B cell (primary cell): ENCODE measurements around the gene GGT6. TPM values are rescaled to one million over a fixed set of nuclear protein-coding genes. Genes with fewer than 3 reads are reported as not detected.

Source experiments
- ATAC-seq: fragments of 200-7000 bp; cut with Tn5 transposase; one replicate; pipeline ENCODE4 v1.10.0; 2021; ENCODE audit warnings: low read depth, mild to moderate bottlenecking, moderate number of reproducible peaks, moderate library complexity
- CTCF ChIA-PET: fragments of 350-600 bp; sonication (Branson Sonifier 250); formaldehyde crosslinking; loops from one replicate; lab custom pipeline; 2021; ENCODE audit warnings: antibody characterized with exemption, inconsistent platforms; lab: Charles Lee
- POLR2A ChIA-PET: fragments of 350-600 bp; sonication (Branson Sonifier 250); formaldehyde crosslinking; loops from one replicate; lab custom pipeline; 2021; ENCODE audit warnings: antibody characterized with exemption; lab: Charles Lee
- DNase-seq: peaks from one replicate; pipeline ENCODE4 v3.0.0; 2013
- H2AFZ ChIP-seq: 2 replicates; pipeline ENCODE4 v1.6.1; 2012; ENCODE audit warnings: mild to moderate bottlenecking, low read depth, low read length; ENCODE audit not compliant: insufficient read depth, poor library complexity, severe bottlenecking
- H3K27ac ChIP-seq, 2 donors: 1 replicate in 1 of 2; 2 replicates in 1 of 2; pipeline ENCODE4 v1.5.1; 2012 to 2013; ENCODE audit warnings: low read length in 2 of 2, mild to moderate bottlenecking in 2 of 2, moderate library complexity in 1 of 2
- H3K27me3 ChIP-seq, 4 experiments: fragments of 200-600 bp in 1 of 4; sonication (generic) in 1 of 4; replicated peaks in 1 of 4; 1 replicate in 2 of 4; 2 replicates in 2 of 4; pipeline versions ENCODE4 v1.6.1 to v1.7.0; 2013 to 2016; ENCODE audit warnings: low read length in 3 of 4, mild to moderate bottlenecking in 2 of 4, mixed read lengths in 1 of 4, moderate library complexity in 1 of 4; ENCODE audit not compliant: insufficient read depth in 4 of 4, control insufficient read depth in 3 of 4; ENCODE audit errors: control extremely low read depth in 1 of 4
- H3K36me3 ChIP-seq, 2 experiments: replicated peaks in 1 of 2; 1 replicate in 1 of 2; 2 replicates in 1 of 2; pipeline versions ENCODE4 v1.6.1 to v1.7.1; 2013; ENCODE audit warnings: low read length in 1 of 2; ENCODE audit not compliant: insufficient read depth in 2 of 2, control insufficient read depth in 1 of 2; ENCODE audit errors: control extremely low read depth in 1 of 2, extremely low read depth in 1 of 2
- H3K4me1 ChIP-seq, 2 donors: fragments of 200-600 bp in 1 of 2; sonication (generic) in 1 of 2; 1 replicate in 1 of 2; 2 replicates in 1 of 2; pipeline versions ENCODE4 v1.5.1 to v1.6.1; 2013 to 2017; ENCODE audit warnings: low read length in 2 of 2; ENCODE audit not compliant: control insufficient read depth in 2 of 2, insufficient read depth in 2 of 2
- H3K4me2 ChIP-seq: replicated peaks from 2 replicates; pipeline ENCODE3; 2012; ENCODE audit warnings: mild to moderate bottlenecking, low read depth, low read length; ENCODE audit not compliant: poor library complexity, severe bottlenecking
- H3K4me3 ChIP-seq, 5 experiments: fragments of 200-600 bp in 1 of 5; sonication (generic) in 1 of 5; 1 replicate in 3 of 5; 2 replicates in 2 of 5; pipeline versions ENCODE4 v1.5.1 to v1.7.0; 2011 to 2016; ENCODE audit warnings: low read length in 4 of 5, mild to moderate bottlenecking in 4 of 5, low read depth in 2 of 5, control low read depth in 1 of 5, moderate library complexity in 1 of 5; ENCODE audit not compliant: insufficient read depth in 1 of 5; ENCODE audit errors: control extremely low read depth in 1 of 5, extremely low read depth in 1 of 5
- H3K79me2 ChIP-seq: fragments of 200-600 bp; sonication (generic); one replicate; pipeline ENCODE4 v1.6.0; 2016; ENCODE audit warnings: low read length; ENCODE audit not compliant: control insufficient read depth, insufficient read depth
- H3K9ac ChIP-seq: fragments of 200-600 bp; sonication (generic); 2 replicates; pipeline ENCODE4 v1.6.1; 2017; ENCODE audit warnings: mild to moderate bottlenecking, low read length, moderate library complexity
- H3K9me3 ChIP-seq, 3 donors: one replicate each; pipeline versions ENCODE4 v1.6.1 to v1.7.1; 2013; ENCODE audit warnings: low read length in 2 of 3; ENCODE audit not compliant: control insufficient read depth in 2 of 3, insufficient read depth in 1 of 3; ENCODE audit errors: control extremely low read depth in 1 of 3
- H4K20me1 ChIP-seq: 2 replicates; pipeline ENCODE4 v1.6.0; 2012; ENCODE audit warnings: mild to moderate bottlenecking, low read length; ENCODE audit not compliant: insufficient read depth, control insufficient read depth, poor library complexity, severe bottlenecking
- H3K27ac Mint-ChIP-seq: one replicate; pipeline ENCODE4 v1.8.0; 2021; ENCODE audit warnings: mixed read lengths
- H3K27me3 Mint-ChIP-seq: one replicate; pipeline ENCODE4 v1.8.0; 2021; ENCODE audit warnings: mixed read lengths
- H3K4me1 Mint-ChIP-seq: one replicate; pipeline ENCODE4 v1.8.0; 2021; ENCODE audit warnings: mixed read lengths
- H3K4me3 Mint-ChIP-seq: one replicate; pipeline ENCODE4 v1.8.0; 2021; ENCODE audit warnings: mixed read lengths
- H3K9me3 Mint-ChIP-seq: one replicate; pipeline ENCODE4 v1.8.0; 2022; ENCODE audit warnings: mixed read lengths; ENCODE audit not compliant: insufficient read depth
- EZH2 ChIP-seq: IDR thresholded peaks from 2 replicates; pipeline ENCODE4 v1.6.1; 2012; ENCODE audit warnings: borderline replicate concordance, low read depth, mild to moderate bottlenecking, moderate library complexity, low read length; ENCODE audit not compliant: insufficient read depth, poor library complexity, severe bottlenecking
- WGBS: methylation state at CpG from one replicate; pipeline ENCODE4 v1.1.5; 2013; ENCODE audit warnings: missing lambda C conversion rate; ENCODE audit not compliant: insufficient coverage; 5-methylcytosine and 5-hydroxymethylcytosine counted together
- intact Hi-C: fragments of 100-400 bp; cut with micrococcal nuclease; formaldehyde crosslinking; loops from one replicate; pipeline ENCODE4 v1.10.0; 2022
- polyA plus RNA-seq: library from polyadenylated mRNA; depleted of rRNA; stranded (reverse); fragments of >200 nt; gene quantifications from 2 replicates; pipeline ENCODE4 v1.2.3, GENCODE V29; 2012
- total RNA-seq, 2 donors: library from RNA; stranded (reverse); fragments of 120-200 nt in 1 of 2; gene quantifications; 1 replicate in 1 of 2; 2 replicates in 1 of 2; pipeline versions ENCODE4 v1.2.3 to v1.2.4, GENCODE V29; 2013 to 2022
- TF ChIP-seq, protein P1 (sequence below): fragments of 200-600 bp; IDR thresholded peaks from one replicate; pipeline ENCODE4 v1.8.0; 2022; ENCODE audit warnings: antibody characterized with exemption, mild to moderate bottlenecking

The GGT6 gene
- total and polyA plus RNA-seq, 2 donors (not counting 1 experiment from before 2014, with no cell fraction given) = not detected

DNA sequence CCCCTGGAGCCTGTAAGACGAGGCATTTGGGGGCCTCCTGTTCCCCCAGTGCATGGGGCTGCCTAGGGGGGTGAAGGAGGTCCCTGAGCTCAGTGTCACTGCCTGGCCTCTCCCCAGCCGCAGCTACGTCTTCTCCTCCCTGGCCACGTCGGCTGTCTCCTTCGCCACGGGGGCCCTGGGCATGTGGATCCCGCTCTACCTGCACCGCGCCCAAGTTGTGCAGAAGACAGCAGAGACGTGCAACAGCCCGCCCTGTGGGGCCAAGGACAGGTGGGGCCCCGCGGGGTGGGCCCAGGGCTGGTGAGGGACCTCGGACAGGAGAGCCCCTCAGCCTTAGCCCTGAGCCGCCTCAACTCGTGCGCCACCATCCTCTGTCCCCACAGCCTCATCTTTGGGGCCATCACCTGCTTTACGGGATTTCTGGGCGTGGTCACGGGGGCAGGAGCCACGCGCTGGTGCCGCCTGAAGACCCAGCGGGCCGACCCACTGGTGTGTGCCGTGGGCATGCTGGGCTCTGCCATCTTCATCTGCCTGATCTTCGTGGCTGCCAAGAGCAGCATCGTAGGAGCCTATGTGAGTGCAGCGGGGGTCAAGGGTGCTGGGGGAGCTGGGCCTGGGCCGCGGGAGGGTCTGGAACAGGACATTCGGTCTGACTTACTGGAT, 27.4 kb downstream of the GGT6 start:
- intact Hi-C loops = no loop called here
- Histone ChIP-seq H3K36me3 (no peaks in the 10 kb centered on the region), H4K20me1 (no peaks in the 10 kb centered on the region), H3K27ac (no peak overlapping the region), H3K9me3 (no peaks in the 10 kb centered on the region), H3K4me3 (no peak overlapping the region), H3K9ac (no peak overlapping the region), H3K4me1 (peaks cover 0 to 3% of the 10 kb centered on the region in 2 donors), H3K79me2 (no peaks in the 10 kb centered on the region), H3K4me2 (no peak overlapping the region), H2AFZ (no peak overlapping the region), H3K27me3 (peaks cover 0 to 2% (median 0%) of the 10 kb centered on the region in 4 experiments)
- Mint-ChIP-seq H3K4me3 (no peak overlapping the region), H3K27me3 (peaks cover 15% of the 10 kb centered on the region), H3K27ac (no peak overlapping the region), H3K9me3 (no peaks in the 10 kb centered on the region), H3K4me1 (peaks cover 2% of the 10 kb centered on the region)
- DNase-seq (no peak), ATAC-seq (no peak)
- ChIA-PET CTCF (no interaction called here), POLR2A (no interaction called here)
- 89% methylated on average over 32 of the region's 33 CpGs for WGBS
- TF ChIP-seq, protein P1, sequence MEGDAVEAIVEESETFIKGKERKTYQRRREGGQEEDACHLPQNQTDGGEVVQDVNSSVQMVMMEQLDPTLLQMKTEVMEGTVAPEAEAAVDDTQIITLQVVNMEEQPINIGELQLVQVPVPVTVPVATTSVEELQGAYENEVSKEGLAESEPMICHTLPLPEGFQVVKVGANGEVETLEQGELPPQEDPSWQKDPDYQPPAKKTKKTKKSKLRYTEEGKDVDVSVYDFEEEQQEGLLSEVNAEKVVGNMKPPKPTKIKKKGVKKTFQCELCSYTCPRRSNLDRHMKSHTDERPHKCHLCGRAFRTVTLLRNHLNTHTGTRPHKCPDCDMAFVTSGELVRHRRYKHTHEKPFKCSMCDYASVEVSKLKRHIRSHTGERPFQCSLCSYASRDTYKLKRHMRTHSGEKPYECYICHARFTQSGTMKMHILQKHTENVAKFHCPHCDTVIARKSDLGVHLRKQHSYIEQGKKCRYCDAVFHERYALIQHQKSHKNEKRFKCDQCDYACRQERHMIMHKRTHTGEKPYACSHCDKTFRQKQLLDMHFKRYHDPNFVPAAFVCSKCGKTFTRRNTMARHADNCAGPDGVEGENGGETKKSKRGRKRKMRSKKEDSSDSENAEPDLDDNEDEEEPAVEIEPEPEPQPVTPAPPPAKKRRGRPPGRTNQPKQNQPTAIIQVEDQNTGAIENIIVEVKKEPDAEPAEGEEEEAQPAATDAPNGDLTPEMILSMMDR = no peak
- TF ChIP-seq EZH2 = no peak

DNA sequence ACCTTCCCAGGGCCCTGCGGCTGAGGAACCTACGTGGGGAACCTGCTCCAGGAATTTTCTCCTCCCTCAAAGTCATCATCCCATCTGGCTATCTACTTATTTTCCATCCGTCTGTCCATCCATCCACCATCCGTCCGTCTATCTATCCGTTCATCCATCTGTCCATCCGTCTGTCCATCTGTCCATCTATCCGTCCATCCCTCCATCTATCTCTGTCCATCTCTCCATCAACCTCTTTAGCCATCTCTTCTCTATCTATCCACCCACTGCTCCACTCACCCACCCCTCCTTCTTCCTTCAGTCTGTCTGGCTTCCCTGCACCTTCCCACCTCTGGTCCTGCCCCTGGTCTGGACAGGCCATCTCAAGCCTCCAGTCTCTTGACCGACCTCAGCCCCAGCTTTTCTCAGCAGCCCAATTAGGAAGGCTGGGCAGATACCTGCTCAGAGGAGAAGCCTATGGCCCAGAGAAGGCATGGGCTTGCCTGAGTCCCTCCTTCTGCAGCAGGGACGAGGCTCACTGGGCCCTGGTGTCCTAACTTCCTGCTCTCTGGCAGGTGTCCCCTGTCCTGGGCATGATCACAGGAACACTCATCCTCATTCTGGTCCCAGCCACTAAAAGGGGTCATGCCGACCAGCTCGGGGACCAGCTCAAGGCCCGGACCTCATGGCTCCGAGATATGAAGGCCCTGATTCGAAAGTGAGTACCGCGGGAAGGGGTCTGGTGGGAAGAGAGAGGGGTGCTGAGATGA, 28.2 kb downstream of the GGT6 start:
- H3K79me2 ChIP-seq = no peaks in the 10 kb centered on the region
- peaks cover 0 to 2% (median 0%) of the 10 kb centered on the region in 4 experiments for H3K27me3 ChIP-seq
- ChIA-PET CTCF (no interaction called here), POLR2A (no interaction called here)
- no peak overlapping the region for H3K4me2 ChIP-seq
- H4K20me1 ChIP-seq = no peaks in the 10 kb centered on the region
- no peak overlapping the region for H3K9ac ChIP-seq
- H3K27ac ChIP-seq = no peak overlapping the region
- Mint-ChIP-seq H3K27ac (no peak overlapping the region), H3K9me3 (no peaks in the 10 kb centered on the region), H3K27me3 (peaks cover 19% of the 10 kb centered on the region), H3K4me3 (no peak overlapping the region), H3K4me1 (peaks cover 2% of the 10 kb centered on the region)
- no peaks in the 10 kb centered on the region for H3K9me3 ChIP-seq
- intact Hi-C loops = no loop called here
- H3K4me3 ChIP-seq = no peak overlapping the region
- TF ChIP-seq EZH2 = no peak
- TF ChIP-seq, protein P1 = no peak
- ATAC-seq (no peak), DNase-seq (no peak)
- peaks cover 0 to 3% of the 10 kb centered on the region in 2 donors for H3K4me1 ChIP-seq
- H2AFZ ChIP-seq = no peak overlapping the region
- no peaks in the 10 kb centered on the region for H3K36me3 ChIP-seq
- 86% methylated on average over 10 of the region's 17 CpGs for WGBS
